NCI-H526 treated with DMSO at 0.1 percent for 48 hours (cell line): ENCODE data around the gene ATXN2.
"Not testable (repeated sequence)": the region's sequence is repeated elsewhere in the genome, so short reads cannot be mapped to it uniquely, and the experiment has no call there.

Experiments used
- DNase-seq: peaks from one replicate; lab custom pipeline; 2025; lab: John Stamatoyannopoulos, UW

Gene ATXN2

DNA sequence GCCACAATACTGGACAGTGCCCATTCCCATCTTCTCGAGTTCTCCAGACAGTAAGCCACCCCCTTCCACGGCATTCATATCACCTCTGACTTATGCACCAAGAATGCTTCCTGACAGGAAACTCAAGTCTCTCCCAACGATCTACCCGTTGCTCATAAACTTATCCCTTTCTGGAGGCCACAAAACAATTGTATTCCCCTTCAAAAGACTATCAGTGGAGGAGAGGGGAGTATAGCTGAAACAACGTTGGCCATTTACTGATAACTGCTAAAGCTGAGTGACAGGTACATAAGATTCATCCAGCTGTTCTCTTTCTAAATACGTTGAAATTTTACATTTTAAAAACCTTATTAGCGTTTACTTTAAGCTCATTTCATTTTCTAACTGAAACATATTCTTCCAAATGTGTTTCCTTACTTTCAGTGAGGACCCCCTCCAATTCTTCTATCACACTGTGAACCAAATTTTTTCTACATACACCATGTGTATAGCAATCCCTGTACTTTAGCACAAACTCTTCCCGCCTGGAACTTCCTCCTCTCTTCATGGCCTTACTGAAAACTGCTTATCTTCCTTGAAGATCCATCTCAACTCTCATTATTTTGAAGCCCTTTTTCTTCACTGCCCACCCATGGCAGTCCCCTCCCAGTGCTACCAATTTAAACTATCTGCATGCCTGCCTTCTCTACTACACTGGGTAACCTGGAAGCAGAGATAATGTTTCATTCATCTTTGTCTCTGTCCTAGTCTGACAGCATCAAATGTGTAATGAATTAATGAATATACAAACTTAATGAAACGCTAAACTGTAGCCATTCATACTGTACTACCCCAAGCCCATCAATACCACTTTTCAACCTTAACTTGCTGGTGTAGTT lies 28.8 kb downstream of the ATXN2 start:
- DNase-seq: no peak

- no peak for DNase-seq
Measured at GRCh38 chr12:111569363-111570083, 29.6 kb downstream of the ATXN2 start.

- not testable (repeated sequence) for DNase-seq
Measured at GRCh38 chr12:111560844-111561243, 38.3 kb downstream of the ATXN2 start.

GRCh38 chr12:111558107-111558376 lies 41.1 kb downstream of the ATXN2 start:
- DNase-seq: no peak

GRCh38 chr12:111557271-111558106 lies 41.6 kb downstream of the ATXN2 start:
- DNase-seq: no peak

DNA sequence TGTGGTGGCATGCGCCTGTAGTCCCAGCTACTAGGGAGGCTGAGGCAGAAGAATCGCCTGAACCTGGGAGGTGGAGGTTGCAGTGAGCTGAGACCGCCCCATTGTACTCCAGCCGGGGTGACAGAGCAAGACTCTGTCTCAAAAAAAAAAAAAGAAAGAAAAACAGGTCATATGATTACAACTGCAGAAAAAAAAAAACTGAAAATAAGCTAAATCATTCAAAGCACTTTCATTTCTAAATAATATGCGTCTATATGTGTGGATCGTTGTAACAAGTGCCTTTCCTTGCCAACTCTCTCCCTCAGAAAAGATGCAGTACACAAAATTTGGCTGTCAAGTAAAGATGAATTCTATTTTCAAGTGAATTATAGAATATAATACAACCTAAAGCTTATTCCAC lies 42.4 kb downstream of the ATXN2 start:
- no peak for DNase-seq

- not testable (repeated sequence) for DNase-seq
Measured at GRCh38 chr12:111555313-111555712, 43.8 kb downstream of the ATXN2 start.

DNA sequence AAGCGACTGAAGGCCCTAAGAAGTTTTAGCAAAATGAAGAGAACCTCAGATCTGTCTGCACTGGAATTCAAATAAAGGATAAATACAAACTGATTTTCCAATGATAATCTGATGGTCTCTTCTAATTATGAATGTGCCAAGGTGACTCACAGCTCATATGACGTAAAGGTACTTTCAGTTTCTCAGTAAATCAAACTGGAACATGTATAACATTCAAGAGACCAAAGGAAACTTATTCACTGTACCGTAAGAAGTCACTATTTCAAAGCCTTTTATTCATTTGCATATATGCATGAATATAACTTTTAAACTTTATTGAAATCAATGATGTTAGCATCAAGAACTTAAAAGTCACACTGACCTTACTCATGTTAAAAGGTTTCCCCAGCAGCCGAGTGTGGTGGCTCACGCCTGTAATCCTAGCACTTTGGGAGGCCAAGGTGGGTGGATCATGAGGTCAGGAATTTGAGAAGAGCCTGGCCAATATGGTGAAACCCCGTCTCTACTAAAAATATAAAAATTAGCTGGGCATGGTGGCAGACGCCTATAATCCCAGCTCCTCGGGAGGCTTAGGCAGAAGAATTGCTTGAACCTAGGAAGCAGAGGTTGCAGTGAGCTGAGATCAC lies 52.2 kb downstream of the ATXN2 start:
- DNase-seq: no peak

GRCh38 chr12:111546171-111546570 lies 52.9 kb downstream of the ATXN2 start:
- no peak for DNase-seq

DNA sequence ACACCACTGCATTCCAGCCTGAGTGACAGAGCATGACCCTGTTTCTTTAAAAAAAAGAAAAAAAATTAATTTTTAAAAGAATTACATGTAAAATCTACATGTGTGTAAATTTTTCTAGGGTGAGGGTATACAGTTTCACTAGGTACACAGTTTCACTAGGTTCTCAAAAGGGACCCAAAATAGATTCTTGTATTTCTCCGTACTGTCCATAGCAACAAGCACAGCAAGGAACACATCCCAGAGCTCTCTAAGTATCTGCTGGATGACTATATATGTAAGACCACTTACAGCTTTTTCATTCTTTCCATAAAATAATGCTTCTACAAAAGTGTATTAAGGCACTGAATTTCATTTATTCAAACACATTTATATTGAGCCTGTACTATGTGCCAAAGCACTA lies 55.1 kb downstream of the ATXN2 start:
- DNase-seq: no peak

DNA sequence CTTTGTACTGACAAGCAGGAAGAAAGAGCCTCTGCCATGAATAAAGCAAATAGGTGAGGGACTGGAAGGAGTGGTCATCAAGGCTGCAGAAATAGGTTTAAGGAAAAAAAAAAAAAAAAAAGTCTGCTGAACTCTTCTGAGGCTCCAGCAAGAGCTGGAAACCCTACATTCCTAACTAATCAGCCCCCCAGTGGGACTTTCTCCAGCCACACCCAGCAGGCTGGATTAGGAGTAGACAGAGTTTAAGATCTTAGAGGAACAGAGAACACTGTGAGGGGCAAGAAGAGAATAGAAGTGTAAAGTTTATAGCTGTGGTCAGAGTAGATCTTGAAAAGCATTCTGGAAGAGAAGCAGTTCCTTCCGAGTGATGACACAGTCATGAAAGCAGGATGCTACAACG lies 66.4 kb downstream of the ATXN2 start:
- no peak for DNase-seq

DNA sequence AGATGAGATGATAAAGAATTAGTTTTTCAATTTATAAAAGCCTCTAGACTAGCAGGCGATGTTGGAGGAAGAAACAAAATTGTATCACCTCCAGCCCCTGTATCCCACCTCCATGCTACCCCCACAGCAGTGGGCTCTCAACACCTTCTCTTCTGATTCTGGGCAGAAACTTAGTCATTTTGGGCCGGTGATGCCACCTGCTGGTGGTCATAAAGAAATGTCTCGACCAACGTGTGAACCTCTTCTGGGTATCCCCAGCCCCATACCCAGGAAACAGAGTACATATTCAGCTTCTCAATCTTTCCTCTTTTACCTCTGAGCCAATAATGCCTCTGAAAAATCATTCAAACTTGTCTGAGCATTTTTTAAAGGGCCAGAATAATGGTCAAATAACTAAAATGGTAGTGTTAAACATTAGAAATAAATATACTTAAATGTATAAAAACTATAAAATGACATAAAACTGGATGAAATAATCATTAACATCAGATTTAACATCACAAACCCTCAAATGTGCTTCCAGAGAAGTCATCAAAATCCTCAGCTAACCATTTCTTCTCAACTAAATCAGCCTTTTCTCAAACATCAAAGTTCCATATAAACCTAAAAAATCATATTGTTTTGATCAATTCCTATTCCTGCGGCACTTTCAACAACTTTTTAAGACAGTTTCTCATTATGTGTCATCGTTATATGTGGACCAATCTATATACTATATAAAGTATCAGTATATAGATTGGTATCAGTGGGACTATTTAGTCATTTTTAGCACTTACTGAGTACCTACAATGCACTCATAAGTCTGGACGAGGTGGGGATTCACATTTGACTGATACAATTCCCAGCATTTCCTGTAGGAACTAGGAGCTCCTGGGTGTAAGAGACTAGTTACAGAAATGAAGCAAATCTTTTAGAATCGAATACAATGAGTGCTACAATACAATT lies 69.4 kb downstream of the ATXN2 start:
- peak; percentile 11 for DNase-seq

DNA sequence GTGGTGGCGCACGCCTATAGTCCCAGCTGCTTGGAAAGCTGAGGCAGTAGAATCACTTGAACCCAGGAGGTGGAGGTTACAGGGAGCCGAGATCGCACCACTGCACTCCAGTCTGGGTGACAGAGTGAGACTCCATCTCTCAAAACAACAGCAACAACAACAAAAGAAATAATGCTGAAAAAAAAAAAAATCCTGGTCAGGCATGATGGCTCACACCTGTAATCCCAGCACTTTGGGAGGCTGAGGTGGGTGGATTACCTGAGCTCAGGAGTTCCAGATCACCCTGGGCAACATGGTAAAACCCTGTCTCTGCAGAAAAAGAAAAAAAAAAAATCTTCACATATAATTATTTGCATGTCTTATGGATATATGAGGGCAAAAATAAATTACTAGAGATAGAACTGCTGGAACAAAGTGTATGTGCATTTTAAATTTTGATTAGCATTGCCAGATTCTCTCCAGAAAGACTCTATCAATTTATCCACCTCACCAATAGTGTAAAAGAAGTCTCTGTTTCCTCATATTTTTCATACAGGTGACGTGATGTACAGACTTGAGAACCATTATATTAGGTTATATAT lies 75.4 kb downstream of the ATXN2 start:
- DNase-seq: no peak

DNA sequence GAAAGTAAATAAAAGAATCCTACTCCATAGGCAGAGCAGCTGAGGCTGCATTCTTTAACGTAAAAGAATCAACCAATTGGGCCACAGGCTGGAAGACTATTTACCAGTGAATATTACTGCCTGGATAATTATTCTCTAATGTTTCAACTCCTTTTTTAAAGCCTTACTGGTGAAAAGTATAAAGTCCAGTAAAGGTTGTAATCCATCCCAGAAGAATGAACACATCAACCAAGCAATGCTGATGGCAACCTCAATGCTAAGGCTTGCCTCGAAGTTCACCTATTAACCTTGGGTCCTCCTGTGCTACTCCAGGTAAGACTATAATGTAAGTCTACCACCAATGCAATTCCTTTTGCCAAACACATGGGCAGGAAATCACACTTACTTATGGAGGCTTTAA lies 77.3 kb downstream of the ATXN2 start:
- no peak for DNase-seq

DNA sequence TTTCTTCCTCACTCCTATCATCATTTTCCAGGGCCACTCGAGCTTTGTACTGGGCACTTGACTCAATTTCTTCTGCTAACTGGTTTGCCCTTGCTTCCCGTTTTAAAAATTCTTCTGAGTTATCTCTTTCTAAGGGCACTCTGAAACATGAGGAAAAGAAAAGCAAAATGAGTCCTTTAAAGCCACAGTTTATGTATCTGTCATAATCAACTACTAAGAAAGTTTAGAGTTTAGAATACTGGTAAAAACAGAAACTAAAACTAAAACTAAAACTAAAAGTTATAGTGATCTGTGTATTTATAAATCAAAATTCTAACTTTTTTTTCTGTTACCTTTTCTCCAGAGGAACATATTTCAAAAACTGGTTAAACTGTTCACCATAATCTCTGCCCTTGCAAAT lies 79.2 kb downstream of the ATXN2 start:
- no peak for DNase-seq

DNA sequence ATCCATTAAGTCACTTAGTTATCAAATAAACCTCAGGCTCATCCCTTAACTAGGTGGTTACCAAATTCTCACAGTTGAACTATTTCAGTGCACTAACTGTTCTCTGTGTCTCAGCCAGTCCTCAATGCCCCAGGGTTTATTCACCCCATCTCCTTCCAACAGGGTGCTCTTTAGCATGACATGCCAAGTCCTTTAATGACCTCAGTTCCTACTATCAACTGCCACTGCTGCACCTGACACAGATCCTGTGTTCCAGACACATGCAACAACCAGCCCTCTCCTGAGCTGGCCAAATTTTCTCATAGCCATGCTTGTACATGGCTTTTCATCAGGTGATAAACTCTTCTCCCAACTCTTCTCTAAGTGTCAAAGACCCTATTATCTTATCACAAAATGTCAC lies 80.0 kb downstream of the ATXN2 start:
- no peak for DNase-seq

- DNase-seq: not testable (repeated sequence)
Measured at GRCh38 chr12:111507719-111508118, 91.4 kb downstream of the ATXN2 start.

DNA sequence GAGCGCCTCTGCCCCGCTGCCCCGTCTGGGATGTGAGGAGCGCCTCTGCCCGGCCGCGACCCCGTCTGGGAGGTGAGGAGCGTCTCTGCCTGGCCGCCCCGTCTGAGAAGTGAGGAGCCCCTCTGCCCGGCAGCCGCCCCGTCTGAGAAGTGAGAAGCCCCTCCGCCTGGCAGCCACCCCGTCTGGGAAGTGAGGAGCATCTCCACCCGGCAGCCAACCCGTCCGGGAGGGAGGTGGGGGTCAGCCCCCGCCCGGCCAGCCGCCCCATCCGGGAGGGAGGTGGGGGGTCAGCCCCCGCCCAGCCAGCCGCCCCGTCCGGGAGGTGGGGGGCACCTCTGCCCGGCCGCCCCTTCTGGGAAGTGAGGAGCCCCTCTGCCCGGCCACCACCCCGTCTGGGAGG lies 91.9 kb downstream of the ATXN2 start:
- not testable (repeated sequence) for DNase-seq

DNA sequence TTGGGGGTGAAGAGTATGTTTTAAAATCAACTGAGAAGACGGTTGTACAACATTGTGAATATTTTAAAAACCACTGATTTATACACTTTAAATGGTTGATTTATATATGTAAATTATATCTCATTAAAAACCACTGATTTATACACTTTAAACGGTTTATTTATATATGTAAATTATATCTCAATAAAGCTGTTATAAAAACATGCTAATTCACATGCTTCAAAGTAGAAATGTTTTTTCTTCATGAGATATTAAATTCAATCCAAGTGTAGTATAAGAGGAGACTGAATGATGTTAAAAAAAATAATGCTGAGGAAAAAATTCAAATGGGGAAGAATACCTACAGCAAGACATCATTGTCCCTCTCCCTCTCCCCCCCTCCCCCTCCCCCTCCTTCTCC lies 92.9 kb downstream of the ATXN2 start:
- DNase-seq: no peak

- no peak for DNase-seq
Measured at GRCh38 chr12:111505601-111506036, 93.5 kb downstream of the ATXN2 start.

- DNase-seq: no peak
Measured at GRCh38 chr12:111503116-111503515, 96.0 kb downstream of the ATXN2 start.
